Epithelial cell of proximal tubule (primary cell): Measurements from ENCODE around the gene CXCL3. TPM values are rescaled to one million over a fixed set of nuclear protein-coding genes. Genes with fewer than 3 reads are reported as not detected.

Experiments used
- DNase-seq: peaks from one replicate; pipeline ENCODE4 v3.0.0-alpha.2; 2011; ENCODE audit warnings: low read depth
- H3K4me3 ChIP-seq: 2 replicates; pipeline ENCODE4 v1.5.1; 2011; ENCODE audit warnings: low read depth, mild to moderate bottlenecking, low read length
- CTCF ChIP-seq: conservative IDR thresholded peaks from 2 replicates; pipeline ENCODE4 v1.5.1; 2012; ENCODE audit warnings: low read depth, mild to moderate bottlenecking, low read length
- total RNA-seq: library from RNA; depleted of rRNA; stranded (reverse); fragments of >200 nt; gene quantifications from 2 replicates; pipeline ENCODE4 v1.2.3, GENCODE V29; 2015

The CXCL3 gene
- total RNA-seq, 1 donor from 2014 or later: 6.6 TPM

- DNase-seq: no peak
- H3K4me3 ChIP-seq: no peak overlapping the region
- TF ChIP-seq CTCF: no peak
Observed at GRCh38 chr4:74016068-74016467, 22.4 kb downstream of the CXCL3 start.

GRCh38 chr4:74015126-74015780 is 23.2 kb downstream of the CXCL3 start:
- DNase-seq: no peak
- TF ChIP-seq CTCF: no peak

GRCh38 chr4:74014332-74014731 is 24.2 kb downstream of the CXCL3 start:
- no peak for DNase-seq
- no peak overlapping the region for H3K4me3 ChIP-seq
- no peak for TF ChIP-seq CTCF

More at GRCh38 chr4:74015126-74015780, 23.2 kb downstream of the CXCL3 start:
- no peak overlapping the region for H3K4me3 ChIP-seq

GRCh38 chr4:74013264-74013663 is 25.2 kb downstream of the CXCL3 start:
- no peak for TF ChIP-seq CTCF
- H3K4me3 ChIP-seq: no peak overlapping the region
- DNase-seq: no peak

- no peak for DNase-seq
- no peak for TF ChIP-seq CTCF
- no peak overlapping the region for H3K4me3 ChIP-seq
Observed at GRCh38 chr4:74012130-74012529, 26.4 kb downstream of the CXCL3 start.

- no peak overlapping the region for H3K4me3 ChIP-seq
- no peak for DNase-seq
- no peak for TF ChIP-seq CTCF
Observed at GRCh38 chr4:74009307-74009706, 29.2 kb downstream of the CXCL3 start.

GRCh38 chr4:74006009-74006476 is 32.4 kb downstream of the CXCL3 start:
- H3K4me3 ChIP-seq: no peak overlapping the region
- DNase-seq: peak; percentile 69
- TF ChIP-seq CTCF: no peak
